HEK293T (cell line): Measurements from ENCODE around the gene SRGAP3.

ENCODE experiments used
- CTCF ChIA-PET: fragments of 350-600 bp; formaldehyde crosslinking; extraction: SDS; loops from one replicate; lab custom pipeline; 2021; ENCODE audit warnings: antibody characterized with exemption, inconsistent platforms; lab: Yijun Ruan, JAX
- POLR2A ChIA-PET: fragments of 350-600 bp; formaldehyde crosslinking; extraction: SDS; loops from one replicate; lab custom pipeline; 2020; ENCODE audit warnings: antibody characterized with exemption, inconsistent platforms; lab: Yijun Ruan, JAX
- DNase-seq: peaks from one replicate; pipeline ENCODE4 v3.0.0; 2012; ENCODE audit warnings: mixed read lengths; ENCODE audit errors: extremely low spot score
- ARNT ChIP-seq: fragments of 450-650 bp; IDR thresholded peaks from 2 replicates; pipeline ENCODE4 v1.6.1; 2017; ENCODE audit warnings: mild to moderate bottlenecking
- BHLHE40 ChIP-seq: fragments of 450-650 bp; IDR thresholded peaks from 2 replicates; pipeline ENCODE4 v1.6.1; 2016; ENCODE audit warnings: mild to moderate bottlenecking, moderate library complexity, borderline replicate concordance
- CTBP1 ChIP-seq: fragments of 450-650 bp; IDR thresholded peaks from 2 replicates; pipeline ENCODE4 v1.6.1; 2016; ENCODE audit warnings: borderline replicate concordance
- ELF4 ChIP-seq: fragments of 450-650 bp; IDR thresholded peaks from 2 replicates; pipeline ENCODE4 v1.6.1; 2017; ENCODE audit warnings: antibody characterized with exemption
- FOXA1 ChIP-seq: fragments of 450-650 bp; IDR thresholded peaks from 2 replicates; pipeline ENCODE4 v1.6.1; 2016; ENCODE audit warnings: mild to moderate bottlenecking
- FOXK2 ChIP-seq: fragments of 450-650 bp; IDR thresholded peaks from 2 replicates; pipeline ENCODE4 v1.6.1; 2016; ENCODE audit warnings: mild to moderate bottlenecking
- FOXM1 ChIP-seq: fragments of 450-650 bp; IDR thresholded peaks from 2 replicates; pipeline ENCODE4 v1.6.1; 2017; ENCODE audit warnings: mild to moderate bottlenecking, borderline replicate concordance
- HDGF ChIP-seq: fragments of 450-650 bp; IDR thresholded peaks from 2 replicates; pipeline ENCODE4 v1.6.1; 2017; ENCODE audit warnings: antibody characterized with exemption, borderline replicate concordance
- L3MBTL2 ChIP-seq: fragments of 450-650 bp; conservative IDR thresholded peaks from 2 replicates; pipeline ENCODE4 v1.6.1; 2016; ENCODE audit warnings: mild to moderate bottlenecking
- LEF1 ChIP-seq: fragments of 450-650 bp; IDR thresholded peaks from 2 replicates; pipeline ENCODE4 v1.6.1; 2017; ENCODE audit warnings: mild to moderate bottlenecking, borderline replicate concordance
- NFRKB ChIP-seq: fragments of 450-650 bp; IDR thresholded peaks from 2 replicates; pipeline ENCODE4 v1.6.1; 2016; ENCODE audit warnings: mild to moderate bottlenecking, moderate library complexity
- PKNOX1 ChIP-seq: fragments of 450-650 bp; IDR thresholded peaks from 2 replicates; pipeline ENCODE4 v1.6.1; 2016
- SP1 ChIP-seq: fragments of 450-650 bp; IDR thresholded peaks from 2 replicates; pipeline ENCODE4 v1.6.1; 2017
- SUZ12 ChIP-seq: fragments of 450-650 bp; IDR thresholded peaks from 2 replicates; pipeline ENCODE4 v1.6.1; 2016; ENCODE audit warnings: mild to moderate bottlenecking
- TARDBP ChIP-seq: fragments of 450-650 bp; IDR thresholded peaks from 2 replicates; pipeline ENCODE4 v1.6.1; 2016
- ZNF384 ChIP-seq: fragments of 450-650 bp; IDR thresholded peaks from 2 replicates; pipeline ENCODE4 v1.6.1; 2016

The SRGAP3 gene

GRCh38 chr3:9169956-9170850 lies 79.2 kb downstream of the SRGAP3 start:
- TF ChIP-seq TARDBP (no peak), ARNT (no peak), ZNF384 (no peak), CTBP1 (no peak), FOXM1 (no peak), FOXK2 (no peak), SP1 (no peak), L3MBTL2 (no peak), LEF1 (no peak), NFRKB (no peak), PKNOX1 (no peak)
- no peak for DNase-seq
- ChIA-PET CTCF (no interaction called here), POLR2A (no interaction called here)

GRCh38 chr3:9169326-9169725 lies 80.1 kb downstream of the SRGAP3 start:
- CTCF ChIA-PET: no interaction called here
- TF ChIP-seq FOXM1 (no peak), SUZ12 (no peak)
- POLR2A ChIA-PET: no interaction called here
- no peak for DNase-seq

- peak; percentile 30 for DNase-seq
- CTCF ChIA-PET: no interaction called here
- POLR2A ChIA-PET: no interaction called here
Observed at GRCh38 chr3:9168241-9168741, 81.2 kb downstream of the SRGAP3 start.

GRCh38 chr3:9167222-9167621 lies 82.2 kb downstream of the SRGAP3 start:
- ChIA-PET POLR2A (no interaction called here), CTCF (interaction anchor here (0.6 kb wide), 1 partner anchor 14 kb away, joined by 3 read pairs; no protein-coding TSS in a partner anchor)
- no peak for TF ChIP-seq ZNF384
- no peak for TF ChIP-seq PKNOX1
- no peak for TF ChIP-seq FOXM1
- TF ChIP-seq L3MBTL2: no peak
- no peak for TF ChIP-seq NFRKB
- TF ChIP-seq CTBP1: no peak
- TF ChIP-seq ELF4: no peak
- TF ChIP-seq HDGF: no peak
- no peak for TF ChIP-seq FOXA1
- no peak for TF ChIP-seq ARNT
- TF ChIP-seq TARDBP: no peak
- no peak for TF ChIP-seq BHLHE40
- no peak for TF ChIP-seq LEF1
- no peak for TF ChIP-seq SP1
- TF ChIP-seq FOXK2: no peak
- no peak for TF ChIP-seq SUZ12
- DNase-seq: no peak

More at GRCh38 chr3:9168241-9168741, 81.2 kb downstream of the SRGAP3 start:
- no peak for TF ChIP-seq ZNF384
- no peak for TF ChIP-seq ELF4
- TF ChIP-seq HDGF: no peak
- no peak for TF ChIP-seq BHLHE40
- TF ChIP-seq NFRKB: no peak
- TF ChIP-seq FOXA1: no peak
- no peak for TF ChIP-seq SP1
- TF ChIP-seq ARNT: no peak
- no peak for TF ChIP-seq PKNOX1
- TF ChIP-seq FOXM1: no peak
- no peak for TF ChIP-seq TARDBP
- TF ChIP-seq FOXK2: no peak
- no peak for TF ChIP-seq CTBP1
- TF ChIP-seq L3MBTL2: no peak
- no peak for TF ChIP-seq SUZ12

GRCh38 chr3:9165421-9165820 lies 84.0 kb downstream of the SRGAP3 start:
- DNase-seq: no peak
- TF ChIP-seq FOXK2 (no peak), SUZ12 (no peak), FOXM1 (no peak), ARNT (no peak), CTBP1 (no peak), ELF4 (no peak), TARDBP (no peak), FOXA1 (no peak), L3MBTL2 (no peak), SP1 (no peak), BHLHE40 (no peak), HDGF (no peak), NFRKB (no peak), PKNOX1 (no peak)
- ChIA-PET POLR2A (no interaction called here), CTCF (no interaction called here)
